OCI-LY3 (cell line): ENCODE data around the gene TPK1.

Experiments
- H2AFZ ChIP-seq: fragments of 200-600, 300-600 bp; shearing (Covaris generic); 2 replicates; pipeline ENCODE4 v1.6.0; 2014; ENCODE audit warnings: antibody characterized with exemption, low read depth, low read length
- H3K27ac ChIP-seq: fragments of 200-600, 300-600 bp; sonication (generic); 2 replicates; pipeline ENCODE4 v1.5.1; 2014; ENCODE audit warnings: mild to moderate bottlenecking, low read length, moderate library complexity, mixed read lengths
- H3K27me3 ChIP-seq: fragments of 200-600, 300-600 bp; sonication (generic); 2 replicates; pipeline ENCODE4 v1.6.1; 2014; ENCODE audit warnings: low read depth, low read length, mixed read lengths
- H3K36me3 ChIP-seq: fragments of 200-600, 300-600 bp; sonication (generic); replicated peaks from 2 replicates; pipeline ENCODE3; 2014; ENCODE audit warnings: low read depth, low read length, mixed read lengths
- H3K4me1 ChIP-seq: fragments of 300-600, 200-600 bp; sonication (generic); 2 replicates; pipeline ENCODE4 v1.6.1; 2014; ENCODE audit warnings: low read length, mixed read lengths
- H3K4me2 ChIP-seq: fragments of 200-600, 300-600 bp; sonication (generic); 2 replicates; pipeline ENCODE4 v1.6.1; 2014; ENCODE audit warnings: low read length, mixed read lengths
- H3K4me3 ChIP-seq: fragments of 300-600, 200-600 bp; sonication (generic); 2 replicates; pipeline ENCODE4 v1.5.1; 2014; ENCODE audit warnings: antibody characterized with exemption, mild to moderate bottlenecking, low read length, moderate library complexity
- H3K79me2 ChIP-seq: fragments of 300-600, 200-600 bp; shearing (Covaris generic); 2 replicates; pipeline ENCODE4 v1.6.1; 2014; ENCODE audit warnings: mild to moderate bottlenecking, low read length, mixed read lengths
- H3K9ac ChIP-seq: fragments of 300-600, 200-600 bp; shearing (Covaris generic); 2 replicates; pipeline ENCODE4 v1.6.0; 2014; ENCODE audit warnings: mild to moderate bottlenecking, low read length, moderate library complexity
- H3K9me3 ChIP-seq: fragments of 200-600, 300-600 bp; shearing (Covaris generic); 2 replicates; pipeline ENCODE4 v1.6.1; 2014; ENCODE audit warnings: low read length, mixed read lengths; ENCODE audit not compliant: insufficient read depth
- H4K20me1 ChIP-seq: fragments of 200-600, 300-600 bp; sonication (generic); 2 replicates; pipeline ENCODE4 v1.6.1; 2016; ENCODE audit warnings: low read length, mixed read lengths; ENCODE audit not compliant: insufficient read depth
- EZH2phosphoT487 ChIP-seq: fragments of 200-600 bp; shearing (Covaris generic); IDR thresholded peaks from 2 replicates; pipeline ENCODE4 v1.6.1; 2018; ENCODE audit warnings: antibody characterized with exemption, mixed run types, low read depth
- TF ChIP-seq, protein P1 (sequence below): fragments of 200-600, 300-600 bp; sonication (generic); IDR thresholded peaks from 2 replicates; pipeline ENCODE4 v1.5.1; 2014; ENCODE audit warnings: antibody characterized with exemption, low read length, low read depth

The TPK1 gene

GRCh38 chr7:144771174-144771573 is 64.7 kb downstream of the TPK1 start:
- no peaks in the 10 kb centered on the region for H3K36me3 ChIP-seq
- H4K20me1 ChIP-seq, result no peaks in the 10 kb centered on the region
- H3K79me2 ChIP-seq, result no peaks in the 10 kb centered on the region
- H3K27me3 ChIP-seq, result no peaks in the 10 kb centered on the region
- no peak for TF ChIP-seq EZH2phosphoT487
- TF ChIP-seq, protein P1, sequence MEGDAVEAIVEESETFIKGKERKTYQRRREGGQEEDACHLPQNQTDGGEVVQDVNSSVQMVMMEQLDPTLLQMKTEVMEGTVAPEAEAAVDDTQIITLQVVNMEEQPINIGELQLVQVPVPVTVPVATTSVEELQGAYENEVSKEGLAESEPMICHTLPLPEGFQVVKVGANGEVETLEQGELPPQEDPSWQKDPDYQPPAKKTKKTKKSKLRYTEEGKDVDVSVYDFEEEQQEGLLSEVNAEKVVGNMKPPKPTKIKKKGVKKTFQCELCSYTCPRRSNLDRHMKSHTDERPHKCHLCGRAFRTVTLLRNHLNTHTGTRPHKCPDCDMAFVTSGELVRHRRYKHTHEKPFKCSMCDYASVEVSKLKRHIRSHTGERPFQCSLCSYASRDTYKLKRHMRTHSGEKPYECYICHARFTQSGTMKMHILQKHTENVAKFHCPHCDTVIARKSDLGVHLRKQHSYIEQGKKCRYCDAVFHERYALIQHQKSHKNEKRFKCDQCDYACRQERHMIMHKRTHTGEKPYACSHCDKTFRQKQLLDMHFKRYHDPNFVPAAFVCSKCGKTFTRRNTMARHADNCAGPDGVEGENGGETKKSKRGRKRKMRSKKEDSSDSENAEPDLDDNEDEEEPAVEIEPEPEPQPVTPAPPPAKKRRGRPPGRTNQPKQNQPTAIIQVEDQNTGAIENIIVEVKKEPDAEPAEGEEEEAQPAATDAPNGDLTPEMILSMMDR, result no peak
- H3K9me3 ChIP-seq, result no peaks in the 10 kb centered on the region
- no peak overlapping the region for H3K4me2 ChIP-seq
- no peaks in the 10 kb centered on the region for H3K4me1 ChIP-seq
- H3K27ac ChIP-seq, result no peak overlapping the region
- no peak overlapping the region for H3K9ac ChIP-seq
- H3K4me3 ChIP-seq, result no peak overlapping the region
- no peak overlapping the region for H2AFZ ChIP-seq

- no peak overlapping the region for H3K4me2 ChIP-seq
- no peaks in the 10 kb centered on the region for H3K36me3 ChIP-seq
- no peaks in the 10 kb centered on the region for H3K9me3 ChIP-seq
- H3K27ac ChIP-seq, result no peak overlapping the region
- no peaks in the 10 kb centered on the region for H3K79me2 ChIP-seq
- no peak overlapping the region for H3K9ac ChIP-seq
- TF ChIP-seq EZH2phosphoT487, result no peak
- TF ChIP-seq, protein P1, result no peak
- no peaks in the 10 kb centered on the region for H3K27me3 ChIP-seq
- H3K4me1 ChIP-seq, result no peaks in the 10 kb centered on the region
- no peak overlapping the region for H2AFZ ChIP-seq
- no peak overlapping the region for H3K4me3 ChIP-seq
- H4K20me1 ChIP-seq, result no peaks in the 10 kb centered on the region
Measured at GRCh38 chr7:144769352-144769751, 66.5 kb downstream of the TPK1 start.

DNA sequence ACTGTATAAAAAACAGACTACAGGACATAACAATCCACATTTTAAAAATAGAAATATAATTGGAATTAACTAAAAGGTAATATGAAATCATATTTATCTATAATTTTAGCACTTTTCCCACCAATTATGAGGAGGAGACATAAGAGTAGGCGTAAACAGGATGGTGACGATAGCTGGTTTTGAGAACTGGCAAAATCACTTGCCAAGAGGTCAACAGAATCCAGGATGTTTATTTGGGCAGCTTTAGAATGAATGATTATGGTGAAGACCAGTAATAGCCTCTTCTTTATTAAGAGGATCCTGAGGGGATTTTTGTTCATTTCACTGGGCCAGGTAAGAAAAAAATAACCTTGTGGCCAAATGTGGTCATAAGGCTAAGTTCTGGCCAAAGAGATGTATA is 67.2 kb downstream of the TPK1 start:
- Histone ChIP-seq H3K4me1 (no peaks in the 10 kb centered on the region), H4K20me1 (no peaks in the 10 kb centered on the region), H3K27ac (no peak overlapping the region), H3K4me2 (no peak overlapping the region), H2AFZ (no peak overlapping the region), H3K36me3 (no peaks in the 10 kb centered on the region), H3K9me3 (no peaks in the 10 kb centered on the region), H3K79me2 (no peaks in the 10 kb centered on the region), H3K9ac (no peak overlapping the region), H3K4me3 (no peak overlapping the region), H3K27me3 (no peaks in the 10 kb centered on the region)
- TF ChIP-seq, protein P1, result no peak
- TF ChIP-seq EZH2phosphoT487, result no peak

DNA sequence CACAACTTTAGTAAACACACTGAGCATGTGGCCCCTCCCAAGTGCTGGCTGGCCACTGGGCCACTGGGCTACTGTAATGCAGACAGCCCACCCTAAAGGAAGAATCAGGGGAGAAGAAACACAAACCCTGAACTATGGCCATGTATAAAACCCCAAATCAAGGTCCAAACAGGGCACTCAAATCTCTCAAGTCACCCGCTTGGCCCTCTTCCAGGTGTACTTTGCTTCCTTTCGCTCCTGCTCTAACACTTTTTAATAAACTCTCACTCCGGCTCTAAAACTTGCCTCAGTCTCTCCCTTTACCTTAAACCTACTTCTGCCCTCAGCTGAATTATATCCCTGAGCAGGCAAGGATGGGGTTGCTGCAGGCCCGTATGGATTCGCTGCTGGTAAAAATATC is 72.6 kb downstream of the TPK1 start:
- Histone ChIP-seq H3K27ac (no peak overlapping the region), H3K27me3 (no peaks in the 10 kb centered on the region), H2AFZ (no peak overlapping the region), H3K79me2 (no peaks in the 10 kb centered on the region), H3K4me3 (no peak overlapping the region), H3K4me2 (no peak overlapping the region), H3K9ac (no peak overlapping the region), H3K36me3 (no peaks in the 10 kb centered on the region), H4K20me1 (no peaks in the 10 kb centered on the region), H3K9me3 (no peaks in the 10 kb centered on the region), H3K4me1 (no peaks in the 10 kb centered on the region)
- no peak for TF ChIP-seq EZH2phosphoT487
- TF ChIP-seq, protein P1, result no peak
